ENCODE data around the gene BTBD9. TPM values are rescaled to one million over a fixed set of nuclear protein-coding genes. Genes with fewer than 3 reads are reported as not detected.

Gene BTBD9
- total RNA-seq, 1 donor from 2014 or later: 14.8 TPM

- Mint-ChIP-seq H3K27me3 (ENCODE audit: low read depth) (no peaks in the 10 kb centered on the region), H3K27ac (ENCODE audit: unreplicated experiment) (no peak overlapping the region), H3K9me3 (ENCODE audit: low read depth) (no peaks in the 10 kb centered on the region), H3K4me3 (ENCODE audit: unreplicated experiment) (no peak overlapping the region), H3K4me1 (ENCODE audit: low read depth) (peaks cover 8% of the 10 kb centered on the region), H3K36me3 (ENCODE audit: low read depth) (peaks cover 6% of the 10 kb centered on the region)
- TF ChIP-seq CTCF (IDR thresholded peaks at IDR 0.05): no peak
- DNase-seq (ENCODE audit: low spot score): no peak
Measured at GRCh38 chr6:38588631-38589366, 50.9 kb downstream of the BTBD9 start.

- H3K4me1 Mint-ChIP-seq (ENCODE audit: low read depth): peaks cover under 1% of the 10 kb centered on the region
- H3K9me3 Mint-ChIP-seq (ENCODE audit: low read depth): no peaks in the 10 kb centered on the region
- DNase-seq (ENCODE audit: low spot score): no peak
- H3K27me3 Mint-ChIP-seq (ENCODE audit: low read depth): no peaks in the 10 kb centered on the region
- H3K27ac Mint-ChIP-seq (ENCODE audit: unreplicated experiment): no peak overlapping the region
- no peak overlapping the region for H3K4me3 Mint-ChIP-seq (ENCODE audit: unreplicated experiment)
- H3K36me3 Mint-ChIP-seq (ENCODE audit: low read depth): peaks cover 6% of the 10 kb centered on the region
- no peak for TF ChIP-seq CTCF (IDR thresholded peaks at IDR 0.05)
Measured at GRCh38 chr6:38587766-38588362, 51.9 kb downstream of the BTBD9 start.

- H3K4me1 Mint-ChIP-seq (ENCODE audit: low read depth): no peaks in the 10 kb centered on the region
Measured at GRCh38 chr6:38586992-38587391, 52.7 kb downstream of the BTBD9 start.

GRCh38 chr6:38584731-38585130, 55.0 kb downstream of the BTBD9 start:
- DNase-seq (ENCODE audit: low spot score): no peak
- no peak overlapping the region for H3K27ac Mint-ChIP-seq (ENCODE audit: unreplicated experiment)
- TF ChIP-seq CTCF (IDR thresholded peaks at IDR 0.05): no peak
- H3K27me3 Mint-ChIP-seq (ENCODE audit: low read depth): no peaks in the 10 kb centered on the region
- H3K36me3 Mint-ChIP-seq (ENCODE audit: low read depth): peaks cover 1% of the 10 kb centered on the region
- H3K4me3 Mint-ChIP-seq (ENCODE audit: unreplicated experiment): no peak overlapping the region
- H3K9me3 Mint-ChIP-seq (ENCODE audit: low read depth): no peaks in the 10 kb centered on the region
- H3K4me1 Mint-ChIP-seq (ENCODE audit: low read depth): no peaks in the 10 kb centered on the region

More at GRCh38 chr6:38586992-38587391, 52.7 kb downstream of the BTBD9 start:
- Mint-ChIP-seq H3K27me3 (ENCODE audit: low read depth) (no peaks in the 10 kb centered on the region), H3K36me3 (ENCODE audit: low read depth) (peaks cover 3% of the 10 kb centered on the region), H3K4me3 (ENCODE audit: unreplicated experiment) (no peak overlapping the region), H3K27ac (ENCODE audit: unreplicated experiment) (no peak overlapping the region), H3K9me3 (ENCODE audit: low read depth) (no peaks in the 10 kb centered on the region)
- DNase-seq (ENCODE audit: low spot score): no peak
- no peak for TF ChIP-seq CTCF (IDR thresholded peaks at IDR 0.05)

- no peaks in the 10 kb centered on the region for H3K4me1 Mint-ChIP-seq (ENCODE audit: low read depth)
- no peaks in the 10 kb centered on the region for H3K9me3 Mint-ChIP-seq (ENCODE audit: low read depth)
- H3K36me3 Mint-ChIP-seq (ENCODE audit: low read depth): peaks cover 1% of the 10 kb centered on the region
- no peaks in the 10 kb centered on the region for H3K27me3 Mint-ChIP-seq (ENCODE audit: low read depth)
- DNase-seq (ENCODE audit: low spot score): no peak
- no peak overlapping the region for H3K4me3 Mint-ChIP-seq (ENCODE audit: unreplicated experiment)
- TF ChIP-seq CTCF (IDR thresholded peaks at IDR 0.05): no peak
- H3K27ac Mint-ChIP-seq (ENCODE audit: unreplicated experiment): no peak overlapping the region
Measured at GRCh38 chr6:38583523-38583922, 56.2 kb downstream of the BTBD9 start.

Measured in chondrocyte (in vitro differentiated cells).